DOHH2 (cell line): ENCODE data around the gene SCN1B.
A peak's percentile ranks its signal among the peaks of the same experiment; 100 is the strongest.
"Not testable (repeated sequence)": the region's sequence is repeated elsewhere in the genome, so short reads cannot be mapped to it uniquely, and the experiment has no call there.

Source experiments
- H3F3A ChIP-seq: fragments of 200-600 bp; sonication (generic), shearing (Covaris generic); 2 replicates; pipeline ENCODE4 v1.6.0; 2016; ENCODE audit warnings: antibody characterized with exemption, mild to moderate bottlenecking; ENCODE audit not compliant: control insufficient read depth, insufficient read depth
- H3K27ac ChIP-seq: fragments of 200-600 bp; sonication (generic); 2 replicates; pipeline ENCODE4 v1.5.1; 2014; ENCODE audit warnings: low read depth, mild to moderate bottlenecking, low read length, moderate library complexity
- H3K27me3 ChIP-seq: fragments of 200-600 bp; sonication (generic); 2 replicates; pipeline ENCODE4 v1.6.1; 2014; ENCODE audit warnings: mild to moderate bottlenecking, low read length, mixed read lengths; ENCODE audit not compliant: control insufficient read depth
- H3K36me3 ChIP-seq: fragments of 200-600 bp; sonication (generic); 2 replicates; pipeline ENCODE4 v1.6.1; 2014; ENCODE audit warnings: mild to moderate bottlenecking, low read length, moderate library complexity, mixed read lengths; ENCODE audit not compliant: control insufficient read depth
- H3K4me1 ChIP-seq: fragments of 200-600 bp; sonication (generic); 2 replicates; pipeline ENCODE4 v1.6.1; 2014; ENCODE audit warnings: mild to moderate bottlenecking, low read length, mixed read lengths; ENCODE audit not compliant: control insufficient read depth
- H3K4me2 ChIP-seq: fragments of 200-600 bp; sonication (generic); 2 replicates; pipeline ENCODE4 v1.6.0; 2014; ENCODE audit warnings: mild to moderate bottlenecking, low read length, moderate library complexity
- H3K4me3 ChIP-seq: fragments of 200-600 bp; sonication (generic); 2 replicates; pipeline ENCODE4 v1.5.1; 2014; ENCODE audit warnings: mild to moderate bottlenecking, low read length, mixed read lengths
- H3K79me2 ChIP-seq: fragments of 200-600 bp; sonication (generic); 2 replicates; pipeline ENCODE4 v1.6.1; 2014; ENCODE audit warnings: mild to moderate bottlenecking, low read length, mixed read lengths; ENCODE audit not compliant: control insufficient read depth
- H3K9me2 ChIP-seq: fragments of 200-600 bp; sonication (generic); replicated peaks from 2 replicates; pipeline ENCODE4 v1.6.1; 2014; ENCODE audit warnings: mild to moderate bottlenecking, low read length, mixed read lengths; ENCODE audit not compliant: control insufficient read depth
- H3K9me3 ChIP-seq: fragments of 200-600 bp; sonication (generic); 2 replicates; pipeline ENCODE4 v1.6.1; 2014; ENCODE audit warnings: antibody characterized with exemption, low read length, mixed read lengths; ENCODE audit not compliant: control insufficient read depth, insufficient read depth
- H4K20me1 ChIP-seq: fragments of 200-600 bp; sonication (generic); 2 replicates; pipeline ENCODE4 v1.6.0; 2014; ENCODE audit warnings: low read depth, mild to moderate bottlenecking, antibody characterized with exemption, low read length, moderate library complexity; ENCODE audit not compliant: control insufficient read depth, insufficient read depth
- CTCF ChIP-seq: fragments of 200-600 bp; sonication (generic); IDR thresholded peaks from one replicate; pipeline ENCODE4 v1.5.1; 2014; ENCODE audit warnings: antibody characterized with exemption, mild to moderate bottlenecking, low read depth, low read length; ENCODE audit not compliant: poor library complexity, severe bottlenecking
- EZH2phosphoT487 ChIP-seq: fragments of 200-600 bp; sonication (generic); IDR thresholded peaks from 2 replicates; pipeline ENCODE4 v1.6.1; 2017; ENCODE audit warnings: borderline replicate concordance, mild to moderate bottlenecking, antibody characterized with exemption, low read length, moderate library complexity, mixed read lengths

Gene SCN1B

GRCh38 chr19:35002037-35002535 is 28.2 kb upstream of the SCN1B start:
- Histone ChIP-seq H3K4me1 (peaks cover 57% of the 10 kb centered on the region), H3K36me3 (peaks cover 60% of the 10 kb centered on the region), H3K79me2 (peaks cover 76% of the 10 kb centered on the region), H3K9me2 (no peaks in the 10 kb centered on the region), H3K27me3 (no peaks in the 10 kb centered on the region), H3K9me3 (no peaks in the 10 kb centered on the region), H3K27ac (peak overlapping the region; percentile 78; the same call in 1 of the 2 replicates), H3K4me2 (peak overlapping the region; percentile 92), H4K20me1 (peaks cover 26% of the 10 kb centered on the region), H3F3A (peaks cover 16% of the 10 kb centered on the region), H3K4me3 (peak overlapping the region; percentile 96)
- TF ChIP-seq EZH2phosphoT487 (no peak), CTCF (no peak)

GRCh38 chr19:35004517-35005255 is 25.6 kb upstream of the SCN1B start:
- Histone ChIP-seq H3K4me3 (no peak overlapping the region), H3K79me2 (peaks cover 73% of the 10 kb centered on the region), H3F3A (peaks cover 9% of the 10 kb centered on the region; the same call in 1 of the 2 replicates), H3K27ac (no peak overlapping the region), H3K36me3 (peaks cover 71% of the 10 kb centered on the region), H3K4me1 (peaks cover 32% of the 10 kb centered on the region), H3K4me2 (no peak overlapping the region), H4K20me1 (peaks cover 26% of the 10 kb centered on the region), H3K9me3 (no peaks in the 10 kb centered on the region), H3K27me3 (no peaks in the 10 kb centered on the region), H3K9me2 (no peaks in the 10 kb centered on the region)
- TF ChIP-seq CTCF: no peak
- TF ChIP-seq EZH2phosphoT487: no peak

GRCh38 chr19:35005256-35005977 is 24.9 kb upstream of the SCN1B start:
- H3K4me1 ChIP-seq: peaks cover 29% of the 10 kb centered on the region
- H3K9me3 ChIP-seq: no peaks in the 10 kb centered on the region
- peaks cover 68% of the 10 kb centered on the region for H3K79me2 ChIP-seq
- peaks cover 9% of the 10 kb centered on the region; the same call in 1 of the 2 replicates for H3F3A ChIP-seq
- no peaks in the 10 kb centered on the region for H3K9me2 ChIP-seq
- no peak for TF ChIP-seq EZH2phosphoT487
- no peak for TF ChIP-seq CTCF
- H3K4me2 ChIP-seq: no peak overlapping the region
- no peak overlapping the region for H3K4me3 ChIP-seq
- H4K20me1 ChIP-seq: peaks cover 26% of the 10 kb centered on the region
- H3K36me3 ChIP-seq: peaks cover 79% of the 10 kb centered on the region
- H3K27ac ChIP-seq: no peak overlapping the region
- H3K27me3 ChIP-seq: no peaks in the 10 kb centered on the region

GRCh38 chr19:35006007-35006341 is 24.3 kb upstream of the SCN1B start:
- not testable (repeated sequence) for H3K4me3 ChIP-seq, H3K27ac ChIP-seq, H3K9me3 ChIP-seq, H3F3A ChIP-seq, H3K27me3 ChIP-seq, H3K9me2 ChIP-seq, H3K4me2 ChIP-seq
- H4K20me1 ChIP-seq: peaks cover 26% of the 10 kb centered on the region
- H3K4me1 ChIP-seq: peaks cover 29% of the 10 kb centered on the region
- H3K79me2 ChIP-seq: peaks cover 62% of the 10 kb centered on the region
- H3K36me3 ChIP-seq: peaks cover 77% of the 10 kb centered on the region
